ENCODE results near the gene DCTN3.

DNA sequence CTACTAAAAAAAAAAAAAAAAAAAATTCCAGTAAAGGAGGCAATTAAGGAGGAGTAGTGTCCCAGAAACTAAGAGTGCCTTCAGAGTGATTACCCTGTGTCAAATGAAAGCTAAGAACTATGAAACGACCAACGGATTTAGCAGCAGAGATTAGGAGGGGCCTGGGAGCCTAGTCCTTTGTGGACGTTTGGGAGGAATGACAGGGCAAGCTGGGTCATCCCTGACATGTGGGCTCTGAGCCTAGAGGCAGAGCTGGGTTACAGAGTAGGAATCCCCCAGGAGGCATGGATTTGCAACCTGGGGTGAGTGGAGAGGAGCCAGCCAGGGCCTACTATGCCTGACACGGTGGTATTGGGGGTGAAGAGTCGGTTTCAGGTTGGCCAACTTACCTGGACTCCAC, 12.9 kb upstream of the DCTN3 start:
- TF ChIP-seq, protein P1, sequence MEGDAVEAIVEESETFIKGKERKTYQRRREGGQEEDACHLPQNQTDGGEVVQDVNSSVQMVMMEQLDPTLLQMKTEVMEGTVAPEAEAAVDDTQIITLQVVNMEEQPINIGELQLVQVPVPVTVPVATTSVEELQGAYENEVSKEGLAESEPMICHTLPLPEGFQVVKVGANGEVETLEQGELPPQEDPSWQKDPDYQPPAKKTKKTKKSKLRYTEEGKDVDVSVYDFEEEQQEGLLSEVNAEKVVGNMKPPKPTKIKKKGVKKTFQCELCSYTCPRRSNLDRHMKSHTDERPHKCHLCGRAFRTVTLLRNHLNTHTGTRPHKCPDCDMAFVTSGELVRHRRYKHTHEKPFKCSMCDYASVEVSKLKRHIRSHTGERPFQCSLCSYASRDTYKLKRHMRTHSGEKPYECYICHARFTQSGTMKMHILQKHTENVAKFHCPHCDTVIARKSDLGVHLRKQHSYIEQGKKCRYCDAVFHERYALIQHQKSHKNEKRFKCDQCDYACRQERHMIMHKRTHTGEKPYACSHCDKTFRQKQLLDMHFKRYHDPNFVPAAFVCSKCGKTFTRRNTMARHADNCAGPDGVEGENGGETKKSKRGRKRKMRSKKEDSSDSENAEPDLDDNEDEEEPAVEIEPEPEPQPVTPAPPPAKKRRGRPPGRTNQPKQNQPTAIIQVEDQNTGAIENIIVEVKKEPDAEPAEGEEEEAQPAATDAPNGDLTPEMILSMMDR (conservative IDR thresholded peaks at IDR 0.05; ENCODE audit: low read depth in 2 of 2), result no peak
- TF ChIP-seq EZH2phosphoT487 (IDR thresholded peaks at IDR 0.05; ENCODE audit: unreplicated experiment) (no peak), POLR2AphosphoS5 (IDR thresholded peaks at IDR 0.05; ENCODE audit: low read depth) (no peak), EZH2 (IDR thresholded peaks at IDR 0.05; ENCODE audit: low read depth, unreplicated experiment) (no peak)
- TF ChIP-seq, protein P2, sequence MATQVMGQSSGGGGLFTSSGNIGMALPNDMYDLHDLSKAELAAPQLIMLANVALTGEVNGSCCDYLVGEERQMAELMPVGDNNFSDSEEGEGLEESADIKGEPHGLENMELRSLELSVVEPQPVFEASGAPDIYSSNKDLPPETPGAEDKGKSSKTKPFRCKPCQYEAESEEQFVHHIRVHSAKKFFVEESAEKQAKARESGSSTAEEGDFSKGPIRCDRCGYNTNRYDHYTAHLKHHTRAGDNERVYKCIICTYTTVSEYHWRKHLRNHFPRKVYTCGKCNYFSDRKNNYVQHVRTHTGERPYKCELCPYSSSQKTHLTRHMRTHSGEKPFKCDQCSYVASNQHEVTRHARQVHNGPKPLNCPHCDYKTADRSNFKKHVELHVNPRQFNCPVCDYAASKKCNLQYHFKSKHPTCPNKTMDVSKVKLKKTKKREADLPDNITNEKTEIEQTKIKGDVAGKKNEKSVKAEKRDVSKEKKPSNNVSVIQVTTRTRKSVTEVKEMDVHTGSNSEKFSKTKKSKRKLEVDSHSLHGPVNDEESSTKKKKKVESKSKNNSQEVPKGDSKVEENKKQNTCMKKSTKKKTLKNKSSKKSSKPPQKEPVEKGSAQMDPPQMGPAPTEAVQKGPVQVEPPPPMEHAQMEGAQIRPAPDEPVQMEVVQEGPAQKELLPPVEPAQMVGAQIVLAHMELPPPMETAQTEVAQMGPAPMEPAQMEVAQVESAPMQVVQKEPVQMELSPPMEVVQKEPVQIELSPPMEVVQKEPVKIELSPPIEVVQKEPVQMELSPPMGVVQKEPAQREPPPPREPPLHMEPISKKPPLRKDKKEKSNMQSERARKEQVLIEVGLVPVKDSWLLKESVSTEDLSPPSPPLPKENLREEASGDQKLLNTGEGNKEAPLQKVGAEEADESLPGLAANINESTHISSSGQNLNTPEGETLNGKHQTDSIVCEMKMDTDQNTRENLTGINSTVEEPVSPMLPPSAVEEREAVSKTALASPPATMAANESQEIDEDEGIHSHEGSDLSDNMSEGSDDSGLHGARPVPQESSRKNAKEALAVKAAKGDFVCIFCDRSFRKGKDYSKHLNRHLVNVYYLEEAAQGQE (IDR thresholded peaks at IDR 0.05; ENCODE audit: unreplicated experiment), result no peak

Data from GM23338 (cell line).